Activated CD4-positive, alpha-beta T cell treated with anti-CD3 and anti-CD28 coated beads, Interleukin-10, Interleukin-2, amounts not matched to agents 100 ng/mL and 50 ng/mL, durations not matched to agents 16 hours and 8 hours (primary cell): Measurements from ENCODE around the gene PANX3.

ENCODE experiments used
- DNase-seq: peaks from one replicate; pipeline ENCODE4 v3.0.0-alpha.2; 2020

PANX3 gene

DNA sequence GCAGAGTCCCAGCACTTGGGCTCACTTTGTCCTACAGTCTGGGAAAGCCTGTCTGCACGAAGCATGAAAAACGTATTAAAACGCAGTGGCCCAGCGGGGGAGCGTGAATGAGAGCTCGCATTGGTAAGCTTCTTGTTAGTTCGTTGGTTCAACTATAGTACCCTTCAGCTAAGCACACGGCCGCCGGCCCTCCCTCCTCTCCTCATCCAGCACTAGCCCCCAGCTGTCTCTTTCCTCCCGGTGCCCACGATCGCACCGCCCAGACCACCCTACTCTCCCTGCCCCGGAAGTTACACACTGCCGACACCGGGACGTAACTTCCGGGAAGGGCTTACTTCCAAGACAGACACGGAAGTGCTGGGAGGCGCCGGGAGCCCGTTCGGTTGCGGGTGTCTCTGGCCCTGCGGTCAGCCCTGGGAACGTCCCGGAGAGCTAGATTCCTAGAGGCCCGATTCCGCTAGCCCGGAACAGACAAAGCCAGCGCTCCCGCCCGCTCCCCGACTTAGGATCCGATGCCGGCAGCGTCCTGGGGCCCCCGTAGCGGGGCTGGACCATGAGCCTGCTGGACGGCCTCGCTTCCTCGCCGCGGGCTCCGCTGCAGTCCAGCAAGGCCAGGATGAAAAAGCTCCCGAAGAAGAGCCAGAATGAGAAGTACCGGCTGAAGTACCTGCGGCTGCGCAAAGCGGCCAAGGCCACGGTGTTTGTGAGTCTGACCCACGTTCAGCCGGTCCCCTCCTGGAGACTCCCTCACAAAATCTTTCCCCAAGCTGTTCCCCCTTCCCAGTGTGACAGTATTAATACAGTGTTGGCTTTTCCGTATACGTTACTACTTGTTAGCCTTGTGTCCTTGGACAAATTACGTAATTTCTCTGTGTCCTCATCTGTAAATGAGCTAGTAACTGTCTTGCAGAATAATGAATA, 11.6 kb downstream of the PANX3 start, which contains the start of gene TBRG1:
Gene TBRG1, plus strand, starts transcription at position 334 of the 921 bp plus-strand sequence. Its CDS starts 220 bp downstream, at position 554.
- DNase-seq: peak; percentile 90

DNA sequence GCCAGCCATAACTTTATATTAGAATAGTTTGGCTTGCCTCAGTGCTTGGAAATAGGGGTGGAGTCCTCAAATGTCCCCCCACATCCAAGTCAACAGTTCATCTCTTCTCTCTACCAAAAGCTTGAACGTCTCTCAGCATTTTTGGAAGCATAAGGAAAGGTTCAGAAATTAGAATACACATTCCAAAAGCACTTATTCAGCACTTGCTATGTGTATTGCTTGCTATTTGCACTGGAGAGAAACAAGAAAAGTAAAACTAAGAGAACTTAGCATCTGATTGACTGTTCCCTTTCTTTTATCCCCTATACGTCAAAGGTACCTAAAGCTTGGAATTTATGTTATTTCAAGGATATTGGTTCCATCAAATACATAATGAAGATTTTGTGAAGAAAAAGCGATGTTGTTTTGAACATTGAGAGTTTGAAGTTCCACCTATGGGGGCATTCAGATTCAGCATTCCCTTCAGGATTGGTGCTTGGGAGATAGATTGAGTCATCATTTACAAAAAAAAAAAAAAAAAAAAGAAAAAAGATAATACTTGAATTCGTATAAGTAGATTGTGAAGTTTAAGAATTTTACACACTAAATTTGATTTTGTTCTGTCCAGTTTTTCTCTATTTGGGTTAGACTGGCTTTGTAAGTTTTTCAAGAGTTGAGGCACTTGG, 12.8 kb downstream of the PANX3 start:
- no peak for DNase-seq

DNA sequence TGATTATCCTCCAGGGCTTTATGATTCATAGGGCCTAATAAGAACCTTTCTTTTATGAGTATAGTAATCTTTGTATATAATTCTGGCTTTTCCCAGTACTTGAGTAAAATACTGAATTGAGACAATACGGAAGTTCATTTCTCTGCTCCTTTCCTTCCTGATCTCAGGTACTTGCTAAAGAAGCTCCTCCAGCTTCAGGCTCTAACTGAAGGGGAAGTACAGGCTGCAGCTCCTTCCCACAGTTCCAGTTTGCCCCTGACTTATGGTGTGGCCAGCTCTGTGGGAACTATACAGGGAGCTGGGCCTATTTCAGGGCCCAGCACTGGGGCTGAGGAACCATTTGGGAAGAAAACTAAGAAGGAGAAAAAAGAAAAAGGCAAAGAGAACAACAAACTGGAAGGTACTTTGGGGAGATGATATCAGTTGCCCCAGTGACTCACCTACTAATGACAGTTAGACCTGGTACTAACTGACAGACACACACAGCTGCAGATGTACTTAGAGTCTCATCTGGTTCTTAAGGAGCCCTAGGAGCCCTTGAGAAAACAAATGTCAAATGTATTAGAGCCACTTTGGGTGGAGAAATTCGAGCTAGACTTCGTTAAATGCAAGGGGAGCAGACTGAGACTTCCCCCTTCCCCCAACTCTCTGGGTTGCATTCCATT, 14.4 kb downstream of the PANX3 start:
- no peak for DNase-seq

DNA sequence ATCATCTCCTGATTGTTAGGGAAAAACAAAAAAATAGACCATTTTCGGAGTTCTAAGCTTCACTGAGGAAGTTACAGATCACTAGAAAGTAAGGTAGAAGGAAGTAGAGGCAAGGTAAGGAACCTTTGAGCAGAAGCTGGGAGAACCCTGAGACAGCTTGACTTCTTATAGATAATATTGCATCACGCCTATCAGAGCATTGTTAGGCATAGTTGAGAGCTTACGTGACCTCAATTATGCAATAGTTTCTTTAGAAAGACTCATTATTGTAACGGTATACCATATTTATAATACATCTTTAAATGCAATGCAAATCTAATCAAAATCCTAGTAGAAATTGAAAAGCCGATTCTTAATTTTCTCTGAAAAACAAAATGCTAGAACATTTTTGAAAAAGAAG, 16.3 kb downstream of the PANX3 start:
- DNase-seq: no peak

DNA sequence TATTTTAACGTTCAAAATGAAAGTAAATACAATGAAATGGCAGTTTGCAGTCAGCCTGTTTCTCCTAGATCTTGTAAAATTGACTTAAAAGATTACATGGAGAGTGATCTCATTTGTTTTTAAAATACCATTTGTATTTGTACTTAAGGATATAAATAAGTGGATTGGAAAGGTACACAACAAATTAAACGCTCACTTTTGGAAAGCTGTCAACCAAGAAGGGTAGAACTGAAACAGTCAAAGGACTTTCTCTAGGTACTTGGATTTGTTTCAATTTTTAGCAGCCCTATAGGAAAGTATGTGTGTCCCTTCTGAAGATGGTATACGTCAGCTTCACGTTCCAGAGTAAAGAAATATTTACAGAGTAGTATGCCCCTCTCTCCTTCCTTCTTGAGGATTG, 18.7 kb downstream of the PANX3 start:
- no peak for DNase-seq

DNA sequence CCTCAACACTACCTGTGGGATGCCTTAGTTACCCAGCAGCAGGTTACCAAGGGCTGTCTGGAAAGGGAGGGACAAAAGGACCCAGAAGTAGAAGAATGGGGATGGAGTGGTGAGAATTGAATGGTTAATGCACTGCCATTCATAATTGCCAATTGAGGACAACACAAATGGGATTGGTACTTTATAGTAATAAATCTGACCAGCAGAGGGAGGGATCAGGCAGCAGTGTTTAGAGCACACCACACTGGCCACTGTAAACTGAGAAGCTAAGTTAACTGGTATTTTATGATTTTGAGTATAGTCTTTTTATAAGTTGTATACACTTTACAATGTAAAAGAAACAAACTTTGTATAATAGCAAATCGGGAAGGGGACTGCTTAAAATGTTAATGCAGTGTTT, 22.1 kb downstream of the PANX3 start:
- DNase-seq: no peak

GRCh38 chr11:124635932-124636331, 24.7 kb downstream of the PANX3 start:
- DNase-seq: no peak

GRCh38 chr11:124638500-124638899, 27.3 kb downstream of the PANX3 start:
- DNase-seq: no peak

GRCh38 chr11:124639186-124639585, 28.0 kb downstream of the PANX3 start:
- DNase-seq: no peak

DNA sequence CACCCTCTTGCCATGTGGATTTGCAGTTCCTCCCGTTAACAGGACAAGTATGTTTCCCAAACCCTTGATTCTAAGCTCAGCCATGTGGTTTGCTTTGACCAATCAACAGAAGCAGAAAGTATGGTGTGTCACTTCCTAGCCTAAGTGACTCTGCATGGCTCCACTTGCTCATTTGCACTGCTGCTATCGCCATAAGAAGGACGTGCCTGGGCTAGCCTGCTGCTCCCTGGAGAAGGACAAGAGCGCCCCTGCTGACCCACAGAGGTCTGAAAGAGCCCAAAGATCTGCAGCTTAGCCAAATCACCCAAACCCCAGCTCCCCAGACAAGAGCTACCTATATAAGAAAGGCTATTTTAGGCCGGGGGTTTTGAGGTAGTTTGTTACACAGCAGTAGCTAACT, 29.4 kb downstream of the PANX3 start:
- no peak for DNase-seq

DNA sequence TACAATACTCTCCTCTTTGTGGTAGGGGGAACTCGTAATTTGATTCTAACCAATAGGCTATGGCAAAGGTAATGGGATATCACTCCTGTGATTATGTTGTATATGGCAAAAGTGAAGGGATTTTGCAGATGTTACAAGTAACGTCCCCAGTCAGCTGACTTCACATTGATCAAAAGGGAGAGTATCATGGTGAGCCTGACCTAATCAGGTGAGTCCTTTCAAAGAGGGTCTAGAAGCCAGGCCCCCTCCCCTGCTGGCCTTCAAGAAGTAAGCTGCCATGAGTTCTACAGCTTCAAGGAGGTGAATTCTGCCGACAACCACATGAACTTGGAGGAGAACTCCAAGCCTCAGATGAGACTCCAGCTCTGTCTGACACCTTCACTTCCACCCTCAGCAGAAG, 31.4 kb downstream of the PANX3 start:
- no peak for DNase-seq

DNA sequence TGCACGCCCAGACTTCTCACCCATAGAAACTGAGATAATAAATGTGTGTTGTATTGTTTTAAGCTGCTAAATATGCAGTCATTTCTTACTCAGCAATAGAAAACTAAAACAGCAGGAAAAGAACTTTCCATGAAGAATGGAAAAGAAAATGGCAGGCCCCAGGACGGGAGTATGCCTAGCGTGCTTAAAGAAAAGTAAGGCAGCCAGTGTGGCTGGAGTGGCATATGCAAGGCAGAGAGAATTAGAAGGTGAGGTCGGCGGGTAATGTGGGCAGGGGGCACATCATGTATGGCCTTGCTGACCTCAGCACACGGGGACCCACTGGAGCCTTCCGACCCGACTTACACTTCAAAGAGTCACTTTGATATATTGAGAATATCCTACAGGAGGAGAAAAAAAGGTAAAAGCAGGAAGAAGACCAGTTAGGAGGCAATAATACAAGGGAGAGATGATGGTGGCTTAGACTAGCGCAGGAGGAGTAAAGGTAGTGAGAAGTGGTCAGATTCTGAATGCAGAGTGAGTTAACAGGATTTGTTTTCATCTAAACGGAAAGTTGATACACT, 31.9 kb downstream of the PANX3 start:
- no peak for DNase-seq

DNA sequence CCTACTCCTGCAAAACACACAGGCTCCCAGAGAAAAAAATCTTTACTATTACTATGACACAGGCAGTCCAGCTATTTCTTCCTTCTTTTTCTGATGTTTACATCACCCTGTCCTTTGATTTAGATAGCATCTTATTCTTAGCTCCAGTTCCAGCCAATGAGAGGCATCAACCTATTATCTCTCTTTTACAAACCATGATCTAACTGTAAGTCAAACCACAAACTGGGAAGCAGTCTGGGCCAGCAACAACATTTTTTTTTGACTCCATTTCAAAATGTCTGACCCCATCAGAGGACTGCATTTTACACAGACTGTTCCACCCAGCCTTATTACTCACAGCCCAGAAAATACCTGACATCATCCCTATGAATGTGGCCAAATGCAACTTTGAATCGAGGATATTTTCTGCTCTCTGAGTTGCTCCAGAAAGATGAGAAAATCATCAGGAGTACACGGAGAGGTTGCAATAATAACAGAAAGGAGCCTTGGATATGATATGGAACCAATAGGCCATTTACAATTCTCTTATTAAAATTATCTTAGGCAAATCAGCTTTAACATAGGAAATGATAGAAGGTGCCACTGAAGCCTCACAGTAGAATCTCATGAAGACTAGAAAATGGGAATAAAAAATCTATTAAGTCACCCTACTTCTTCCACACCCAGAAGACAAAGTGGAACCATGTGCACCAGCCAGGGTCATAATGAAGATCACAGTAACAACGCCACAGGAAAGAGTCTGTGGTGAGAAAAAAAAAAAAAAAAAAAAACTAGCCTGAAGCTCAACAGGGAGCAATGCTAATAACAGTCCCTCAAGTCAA, 32.6 kb downstream of the PANX3 start:
- no peak for DNase-seq

- DNase-seq: peak; percentile 19
These were observed 33.4 kb downstream of the PANX3 start for GRCh38 chr11:124644426-124645280.

GRCh38 chr11:124646148-124646547, 34.9 kb downstream of the PANX3 start:
- no peak for DNase-seq

DNA sequence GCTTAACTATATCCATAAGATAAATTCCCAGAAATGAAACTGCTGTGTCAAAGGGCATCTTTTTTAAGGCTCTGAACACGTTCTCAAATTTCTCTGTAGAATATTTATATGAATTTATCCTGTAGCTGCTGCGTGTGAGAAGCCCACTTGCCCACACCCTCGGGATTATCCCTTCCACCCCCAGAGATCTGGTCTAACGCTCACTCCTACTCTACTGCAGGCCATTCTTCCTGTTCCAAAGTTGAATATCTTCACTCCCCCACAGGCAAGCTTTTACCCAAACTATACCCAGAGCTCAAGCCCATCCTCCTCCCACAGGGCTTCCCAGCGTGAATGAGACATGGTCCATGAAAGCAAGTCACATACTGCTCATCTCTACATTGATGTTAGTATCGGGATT, 37.4 kb downstream of the PANX3 start:
- DNase-seq: no peak

- DNase-seq: no peak
These were observed 45.8 kb downstream of the PANX3 start for GRCh38 chr11:124656774-124657630.

GRCh38 chr11:124657904-124658303, 46.7 kb downstream of the PANX3 start:
- DNase-seq: no peak

GRCh38 chr11:124658501-124658900, 47.3 kb downstream of the PANX3 start:
- no peak for DNase-seq

DNA sequence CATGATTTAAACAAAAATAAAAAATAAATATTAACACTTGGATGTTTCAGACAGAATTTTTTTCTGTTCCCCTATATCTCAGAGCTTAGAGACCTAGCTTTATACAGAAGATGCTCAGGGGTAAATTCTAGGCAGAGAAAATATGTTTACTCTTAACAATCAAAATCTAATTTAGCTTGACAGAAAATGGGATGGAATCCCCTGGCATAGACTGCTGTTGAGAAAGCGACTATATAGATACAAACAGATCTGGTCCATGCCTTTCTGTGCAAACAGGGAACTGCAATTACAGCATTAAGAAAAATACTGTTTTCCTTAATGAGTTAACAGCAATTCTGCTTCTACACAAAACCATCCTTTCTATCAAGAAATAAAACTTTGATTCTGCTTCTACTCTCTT, 47.8 kb downstream of the PANX3 start:
- DNase-seq: no peak
